ENCODE data around the gene LDHD.

LDHD gene

DNA sequence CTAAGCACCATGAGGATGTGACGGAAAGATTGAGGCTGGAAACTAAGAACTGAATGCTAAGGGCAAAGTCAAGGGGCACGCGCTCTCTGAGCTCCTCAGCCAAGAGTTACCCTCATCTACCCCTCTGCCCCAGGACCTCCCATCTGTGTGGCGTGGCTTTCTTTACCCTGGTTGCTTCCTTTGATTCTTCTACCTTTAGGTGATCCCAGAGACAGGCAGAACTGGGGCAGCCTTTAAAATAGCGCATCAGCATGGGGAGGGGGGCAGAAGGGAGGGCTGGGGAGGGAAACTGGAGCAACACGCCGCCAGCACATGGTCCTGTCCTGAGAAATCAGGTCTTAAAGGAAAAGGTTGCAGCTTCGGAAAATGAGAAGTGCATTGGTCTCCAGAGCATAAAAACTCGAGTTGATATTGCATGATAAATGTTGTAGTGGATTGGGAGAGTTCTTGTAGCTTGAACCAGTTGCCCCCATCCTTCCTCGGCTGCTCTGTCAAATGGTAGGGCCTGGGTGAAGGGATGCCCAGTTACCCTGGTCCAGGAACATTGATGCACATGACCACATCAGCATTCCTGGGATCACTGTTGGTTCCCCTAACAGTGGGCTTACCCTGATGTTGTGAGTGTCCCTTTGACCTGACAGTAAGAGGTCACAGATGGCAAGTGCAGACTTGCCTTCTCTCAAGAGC, 29.7 kb downstream of the LDHD start:
- Histone ChIP-seq H2AFZ (ENCODE audit: low read length) (no peak overlapping the region), H3K27me3 (ENCODE audit: insufficient read depth, low read length, poor library complexity, severe bottlenecking) (no peaks in the 10 kb centered on the region), H4K20me1 (ENCODE audit: insufficient read depth, low read length, poor library complexity, severe bottlenecking) (peaks cover 95% of the 10 kb centered on the region), H3K4me2 (ENCODE audit: low read depth, low read length, poor library complexity, severe bottlenecking) (peak overlapping the region; percentile 41), H3K79me2 (ENCODE audit: insufficient read depth, low read length) (peaks cover 100% of the 10 kb centered on the region), H3K4me1 (ENCODE audit: insufficient read depth, low read length, poor library complexity, severe bottlenecking) (peaks cover 84% of the 10 kb centered on the region), H3K9ac (ENCODE audit: low read depth, low read length, poor library complexity, severe bottlenecking) (peak overlapping the region; percentile 64), H3F3A (ENCODE audit: low read depth) (no peaks in the 10 kb centered on the region), H3K9me2 (replicated peaks; ENCODE audit: low read depth, low read length) (no peaks in the 10 kb centered on the region), H3K9me3 (ENCODE audit: insufficient read depth, low read depth, low read length) (no peaks in the 10 kb centered on the region), H3K4me3 (ENCODE audit: low read length, poor library complexity, severe bottlenecking) (no peak overlapping the region), H3K36me3 (ENCODE audit: insufficient read depth, low read length) (peaks cover 62% of the 10 kb centered on the region)
- no peak for TF ChIP-seq EZH2phosphoT487 (IDR thresholded peaks at IDR 0.05; ENCODE audit: borderline replicate concordance)
- TF ChIP-seq, protein P1, sequence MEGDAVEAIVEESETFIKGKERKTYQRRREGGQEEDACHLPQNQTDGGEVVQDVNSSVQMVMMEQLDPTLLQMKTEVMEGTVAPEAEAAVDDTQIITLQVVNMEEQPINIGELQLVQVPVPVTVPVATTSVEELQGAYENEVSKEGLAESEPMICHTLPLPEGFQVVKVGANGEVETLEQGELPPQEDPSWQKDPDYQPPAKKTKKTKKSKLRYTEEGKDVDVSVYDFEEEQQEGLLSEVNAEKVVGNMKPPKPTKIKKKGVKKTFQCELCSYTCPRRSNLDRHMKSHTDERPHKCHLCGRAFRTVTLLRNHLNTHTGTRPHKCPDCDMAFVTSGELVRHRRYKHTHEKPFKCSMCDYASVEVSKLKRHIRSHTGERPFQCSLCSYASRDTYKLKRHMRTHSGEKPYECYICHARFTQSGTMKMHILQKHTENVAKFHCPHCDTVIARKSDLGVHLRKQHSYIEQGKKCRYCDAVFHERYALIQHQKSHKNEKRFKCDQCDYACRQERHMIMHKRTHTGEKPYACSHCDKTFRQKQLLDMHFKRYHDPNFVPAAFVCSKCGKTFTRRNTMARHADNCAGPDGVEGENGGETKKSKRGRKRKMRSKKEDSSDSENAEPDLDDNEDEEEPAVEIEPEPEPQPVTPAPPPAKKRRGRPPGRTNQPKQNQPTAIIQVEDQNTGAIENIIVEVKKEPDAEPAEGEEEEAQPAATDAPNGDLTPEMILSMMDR (conservative IDR thresholded peaks at IDR 0.05; ENCODE audit: low read length) = no peak

DNA sequence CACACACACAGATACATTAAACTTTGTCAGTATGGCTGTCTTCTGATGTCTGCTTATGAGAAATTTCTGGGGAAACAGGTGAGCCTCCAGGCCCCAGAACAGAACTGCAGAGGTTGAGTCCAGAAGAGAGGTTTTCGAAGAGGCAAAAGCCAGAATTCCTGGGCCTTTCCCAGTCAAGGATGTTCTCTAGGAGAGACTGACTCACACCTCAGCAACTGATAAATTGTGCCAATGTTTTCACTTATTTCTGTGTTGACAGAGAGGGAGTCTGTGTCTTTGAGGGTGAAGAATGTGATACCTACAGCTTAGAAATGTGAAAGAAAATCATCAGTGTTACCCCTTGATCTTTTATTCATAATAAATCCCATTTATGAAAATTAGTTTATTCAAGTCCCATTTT, 30.3 kb downstream of the LDHD start:
- no peak overlapping the region for H3K4me3 ChIP-seq (ENCODE audit: low read length, poor library complexity, severe bottlenecking)
- H2AFZ ChIP-seq (ENCODE audit: low read length) = no peak overlapping the region
- H3K9ac ChIP-seq (ENCODE audit: low read depth, low read length, poor library complexity, severe bottlenecking) = peak overlapping the region; percentile 64
- H3K79me2 ChIP-seq (ENCODE audit: insufficient read depth, low read length) = peaks cover 100% of the 10 kb centered on the region
- H3K4me1 ChIP-seq (ENCODE audit: insufficient read depth, low read length, poor library complexity, severe bottlenecking) = peaks cover 89% of the 10 kb centered on the region
- H3F3A ChIP-seq (ENCODE audit: low read depth) = no peaks in the 10 kb centered on the region
- no peaks in the 10 kb centered on the region for H3K9me3 ChIP-seq (ENCODE audit: insufficient read depth, low read depth, low read length)
- no peaks in the 10 kb centered on the region for H3K9me2 ChIP-seq (replicated peaks; ENCODE audit: low read depth, low read length)
- TF ChIP-seq, protein P1 (conservative IDR thresholded peaks at IDR 0.05; ENCODE audit: low read length) = no peak
- TF ChIP-seq EZH2phosphoT487 (IDR thresholded peaks at IDR 0.05; ENCODE audit: borderline replicate concordance) = no peak
- H3K27me3 ChIP-seq (ENCODE audit: insufficient read depth, low read length, poor library complexity, severe bottlenecking) = no peaks in the 10 kb centered on the region
- peak overlapping the region; percentile 41 for H3K4me2 ChIP-seq (ENCODE audit: low read depth, low read length, poor library complexity, severe bottlenecking)
- peaks cover 95% of the 10 kb centered on the region for H4K20me1 ChIP-seq (ENCODE audit: insufficient read depth, low read length, poor library complexity, severe bottlenecking)
- peaks cover 62% of the 10 kb centered on the region for H3K36me3 ChIP-seq (ENCODE audit: insufficient read depth, low read length)

DNA sequence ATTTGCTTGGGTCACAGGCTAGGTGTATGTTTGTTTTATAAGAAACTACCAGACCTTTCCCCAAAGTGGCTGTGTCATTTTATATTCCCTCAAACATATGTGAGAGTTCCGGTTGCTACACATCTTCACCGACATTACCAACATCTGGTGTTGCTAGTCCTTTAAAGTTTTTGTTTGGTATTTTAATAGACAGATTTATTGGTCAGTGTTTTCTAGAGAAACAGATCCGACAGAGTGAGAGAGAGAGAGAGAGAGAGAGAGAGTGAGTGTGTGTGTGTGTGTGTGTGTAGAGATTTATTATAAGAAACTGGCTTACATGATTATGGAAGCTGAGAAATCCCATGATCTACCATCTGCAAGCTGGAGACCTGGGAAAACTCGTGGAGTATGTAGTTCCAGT, 31.0 kb downstream of the LDHD start:
- Histone ChIP-seq H3K27me3 (ENCODE audit: insufficient read depth, low read length, poor library complexity, severe bottlenecking) (no peaks in the 10 kb centered on the region), H3K79me2 (ENCODE audit: insufficient read depth, low read length) (peaks cover 100% of the 10 kb centered on the region), H3K4me3 (ENCODE audit: low read length, poor library complexity, severe bottlenecking) (no peak overlapping the region), H3K4me2 (ENCODE audit: low read depth, low read length, poor library complexity, severe bottlenecking) (no peak overlapping the region), H3K9me2 (replicated peaks; ENCODE audit: low read depth, low read length) (no peaks in the 10 kb centered on the region), H3K9ac (ENCODE audit: low read depth, low read length, poor library complexity, severe bottlenecking) (peak overlapping the region; percentile 64), H3K4me1 (ENCODE audit: insufficient read depth, low read length, poor library complexity, severe bottlenecking) (peaks cover 92% of the 10 kb centered on the region), H3K36me3 (ENCODE audit: insufficient read depth, low read length) (peaks cover 62% of the 10 kb centered on the region), H3F3A (ENCODE audit: low read depth) (no peaks in the 10 kb centered on the region), H4K20me1 (ENCODE audit: insufficient read depth, low read length, poor library complexity, severe bottlenecking) (peaks cover 93% of the 10 kb centered on the region), H3K9me3 (ENCODE audit: insufficient read depth, low read depth, low read length) (no peaks in the 10 kb centered on the region), H2AFZ (ENCODE audit: low read length) (no peak overlapping the region)
- TF ChIP-seq, protein P1 (conservative IDR thresholded peaks at IDR 0.05; ENCODE audit: low read length) = no peak
- no peak for TF ChIP-seq EZH2phosphoT487 (IDR thresholded peaks at IDR 0.05; ENCODE audit: borderline replicate concordance)

Data from Loucy (cell line).